Measurements from ENCODE around the gene RIPOR3. TPM values are rescaled to one million over a fixed set of nuclear protein-coding genes. Genes with fewer than 3 reads are reported as not detected.

RIPOR3 gene
- total and polyA plus RNA-seq, 9 donors, result 3.8 to 9.7 (median 5.8) TPM

GRCh38 chr20:50598074-50598473, 93.3 kb downstream of the RIPOR3 start:
- H3K27me3 ChIP-seq (ENCODE audit: control insufficient read depth, insufficient read depth, low read length), result peaks cover 9% of the 10 kb centered on the region

DNA sequence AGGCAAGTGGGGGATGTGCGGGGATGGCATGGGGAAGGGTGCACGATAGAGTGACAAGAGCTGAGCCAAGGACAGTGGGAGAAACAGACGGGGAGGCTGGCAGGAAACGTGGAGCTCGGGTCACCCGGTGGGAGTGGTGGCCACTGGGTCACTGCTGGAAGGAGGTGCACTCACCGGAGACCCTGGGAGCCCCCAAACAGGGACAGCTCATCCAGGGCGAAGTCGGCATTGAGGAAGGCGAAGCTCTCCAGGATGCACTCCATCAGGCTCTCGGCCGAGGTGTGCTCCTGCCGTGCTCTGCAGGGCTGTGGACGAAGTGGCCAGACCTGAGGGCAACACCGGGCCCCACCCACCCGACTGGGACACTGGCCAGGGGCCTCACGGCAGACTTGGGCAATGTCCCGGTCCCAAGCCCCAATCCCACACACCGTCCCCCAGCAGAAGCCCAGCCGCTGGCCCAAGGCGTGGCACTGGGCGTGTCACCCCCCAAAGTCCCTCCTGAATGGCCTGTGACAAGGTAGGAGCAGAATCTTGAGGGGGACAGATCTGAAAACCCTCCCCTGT, 93.9 kb downstream of the RIPOR3 start:
- Histone ChIP-seq H3K4me3 (ENCODE audit: low read length) (no peak overlapping the region), H3K27ac (ENCODE audit: low read length) (no peak overlapping the region), H3K36me3 (ENCODE audit: control insufficient read depth, insufficient read depth, low read length) (no peaks in the 10 kb centered on the region), H3K27me3 (ENCODE audit: control insufficient read depth, insufficient read depth, low read length) (peaks cover 9% of the 10 kb centered on the region), H3K4me1 (ENCODE audit: control insufficient read depth, insufficient read depth, low read length) (peaks cover 30% of the 10 kb centered on the region), H3K9me3 (replicated peaks; ENCODE audit: control insufficient read depth, low read depth, low read length) (no peaks in the 10 kb centered on the region)
- DNase-seq, result no peak
- 79% methylated on average over 17 of the region's 22 CpGs for WGBS (ENCODE audit: insufficient coverage)

More at GRCh38 chr20:50598074-50598473, 93.3 kb downstream of the RIPOR3 start:
- no peaks in the 10 kb centered on the region for H3K36me3 ChIP-seq (ENCODE audit: control insufficient read depth, insufficient read depth, low read length)
- no peaks in the 10 kb centered on the region for H3K9me3 ChIP-seq (replicated peaks; ENCODE audit: control insufficient read depth, low read depth, low read length)
- H3K27ac ChIP-seq (ENCODE audit: low read length), result no peak overlapping the region
- peaks cover 27% of the 10 kb centered on the region for H3K4me1 ChIP-seq (ENCODE audit: control insufficient read depth, insufficient read depth, low read length)
- WGBS (ENCODE audit: insufficient coverage), result 56% methylated on average over 5 of the region's 7 CpGs
- no peak overlapping the region for H3K4me3 ChIP-seq (ENCODE audit: low read length)
- no peak for DNase-seq

GRCh38 chr20:50596694-50597021, 94.7 kb downstream of the RIPOR3 start:
- 80% methylated on average over 10 of the region's 11 CpGs for WGBS (ENCODE audit: insufficient coverage)
- no peak for DNase-seq
- Histone ChIP-seq H3K4me3 (ENCODE audit: low read length) (no peak overlapping the region), H3K9me3 (replicated peaks; ENCODE audit: control insufficient read depth, low read depth, low read length) (no peaks in the 10 kb centered on the region), H3K27me3 (ENCODE audit: control insufficient read depth, insufficient read depth, low read length) (peaks cover 9% of the 10 kb centered on the region), H3K4me1 (ENCODE audit: control insufficient read depth, insufficient read depth, low read length) (peaks cover 34% of the 10 kb centered on the region), H3K27ac (ENCODE audit: low read length) (no peak overlapping the region), H3K36me3 (ENCODE audit: control insufficient read depth, insufficient read depth, low read length) (no peaks in the 10 kb centered on the region)

DNA sequence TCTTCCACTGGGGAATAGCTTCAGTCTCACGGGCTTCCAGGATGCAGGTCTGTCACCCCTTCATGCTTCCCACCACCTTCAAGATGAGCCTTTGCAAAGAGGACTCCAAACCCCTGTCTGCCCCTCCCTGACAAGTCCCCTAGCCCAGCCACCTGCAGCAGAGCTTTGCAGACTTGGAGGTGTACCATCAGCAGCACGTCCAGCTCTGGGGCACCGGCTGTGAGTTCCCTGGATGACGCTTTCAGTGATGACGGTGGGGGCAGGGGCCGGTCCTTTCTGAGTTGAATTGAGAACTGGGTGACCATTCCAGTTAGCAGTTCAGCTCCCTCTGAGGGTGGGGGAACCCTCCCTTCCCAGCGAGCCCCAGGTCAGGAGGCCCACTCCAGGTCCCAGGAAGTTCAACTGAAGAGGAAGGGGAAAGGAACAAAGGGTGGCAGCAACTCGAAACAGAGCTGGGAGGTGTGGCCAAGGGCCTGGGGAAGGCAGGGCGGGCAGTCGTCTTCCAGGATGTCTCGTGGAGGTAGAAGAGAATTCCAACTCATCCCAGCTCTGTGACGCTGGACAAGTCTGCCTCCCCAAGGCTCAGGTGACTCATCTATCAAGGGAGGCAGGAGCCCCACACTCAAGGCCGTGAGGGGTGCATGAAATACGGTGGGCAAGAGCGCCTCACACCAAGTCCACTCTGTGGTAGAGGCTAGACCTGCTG, 95.2 kb downstream of the RIPOR3 start:
- 45% methylated on average over 13 of the region's 15 CpGs for WGBS (ENCODE audit: insufficient coverage)
- H3K4me1 ChIP-seq (ENCODE audit: control insufficient read depth, insufficient read depth, low read length), result peaks cover 34% of the 10 kb centered on the region
- H3K4me3 ChIP-seq (ENCODE audit: low read length), result no peak overlapping the region
- H3K27ac ChIP-seq (ENCODE audit: low read length), result no peak overlapping the region
- DNase-seq, result no peak
- no peaks in the 10 kb centered on the region for H3K36me3 ChIP-seq (ENCODE audit: control insufficient read depth, insufficient read depth, low read length)
- no peaks in the 10 kb centered on the region for H3K9me3 ChIP-seq (replicated peaks; ENCODE audit: control insufficient read depth, low read depth, low read length)
- peaks cover 9% of the 10 kb centered on the region for H3K27me3 ChIP-seq (ENCODE audit: control insufficient read depth, insufficient read depth, low read length)

DNA sequence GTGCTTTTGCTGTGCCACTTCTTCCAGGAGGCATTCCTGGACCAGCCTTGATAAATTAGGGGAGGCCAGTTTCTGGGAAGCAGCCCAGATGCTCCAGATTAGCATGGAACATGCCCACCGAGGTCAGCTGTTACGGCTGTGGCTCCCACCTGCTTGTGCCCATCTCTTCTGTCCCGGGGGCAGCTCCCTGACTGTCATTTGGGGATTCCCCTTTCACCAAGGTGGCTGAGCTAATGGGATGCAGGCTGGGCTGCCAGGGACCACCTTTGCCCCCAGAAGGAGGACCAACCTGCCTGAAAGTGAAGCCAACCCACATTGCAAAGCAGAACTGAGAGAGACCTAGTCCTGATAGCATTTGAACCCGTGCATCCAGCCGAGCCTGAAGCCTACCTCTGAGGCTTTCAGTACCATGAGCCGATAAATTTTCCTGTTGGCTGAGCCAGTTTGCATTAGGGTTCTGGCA, 95.9 kb downstream of the RIPOR3 start:
- Histone ChIP-seq H3K4me3 (ENCODE audit: low read length) (no peak overlapping the region), H3K27me3 (ENCODE audit: control insufficient read depth, insufficient read depth, low read length) (peaks cover 9% of the 10 kb centered on the region), H3K36me3 (ENCODE audit: control insufficient read depth, insufficient read depth, low read length) (no peaks in the 10 kb centered on the region), H3K27ac (ENCODE audit: low read length) (no peak overlapping the region), H3K4me1 (ENCODE audit: control insufficient read depth, insufficient read depth, low read length) (peaks cover 34% of the 10 kb centered on the region), H3K9me3 (replicated peaks; ENCODE audit: control insufficient read depth, low read depth, low read length) (no peaks in the 10 kb centered on the region)
- 61% methylated on average over 6 of the region's 6 CpGs for WGBS (ENCODE audit: insufficient coverage)
- peak; percentile 59 for DNase-seq

DNA sequence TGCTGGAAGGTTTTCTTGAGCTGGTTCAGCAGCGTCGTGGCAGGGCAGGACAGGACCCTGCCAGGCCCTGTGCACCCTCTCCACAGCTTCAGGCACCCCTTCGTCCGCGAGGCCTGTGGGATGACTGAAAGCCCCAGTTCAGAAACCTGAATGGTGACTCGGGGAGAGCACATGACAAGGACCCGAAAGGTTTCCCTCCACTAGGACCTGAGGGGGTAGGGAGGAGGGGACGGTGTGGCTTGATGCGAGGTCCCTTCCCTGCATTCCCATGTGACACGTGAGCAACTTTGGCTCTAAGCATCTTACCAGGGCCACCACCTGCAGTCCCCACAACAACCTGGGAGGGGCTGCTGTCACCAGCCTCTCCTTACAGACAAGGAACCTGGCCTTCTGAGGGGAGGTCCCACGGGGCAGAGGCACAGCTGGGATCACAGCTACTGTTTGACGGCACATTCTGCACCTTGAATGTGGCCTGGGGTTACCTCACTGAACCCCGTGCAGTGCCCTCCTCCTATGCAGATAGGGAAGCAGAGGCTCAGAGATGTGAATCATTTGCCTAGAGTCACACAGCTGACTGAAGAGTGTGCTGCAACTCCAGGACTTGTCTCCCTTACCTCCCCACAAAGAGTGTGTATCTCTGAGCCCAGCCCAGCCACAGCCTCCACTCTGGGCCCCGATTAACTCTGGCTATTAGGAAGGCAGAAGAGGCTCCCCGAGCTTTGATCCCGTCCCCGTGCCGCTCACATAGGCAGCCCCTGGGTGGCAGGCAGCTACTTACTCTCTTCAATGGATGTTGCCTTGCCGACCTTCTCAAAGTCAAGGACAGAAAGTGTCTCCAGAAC, 96.5 kb downstream of the RIPOR3 start:
- H3K9me3 ChIP-seq (replicated peaks; ENCODE audit: control insufficient read depth, low read depth, low read length), result no peaks in the 10 kb centered on the region
- H3K27me3 ChIP-seq (ENCODE audit: control insufficient read depth, insufficient read depth, low read length), result peaks cover 9% of the 10 kb centered on the region
- no peak for DNase-seq
- peaks cover 34% of the 10 kb centered on the region for H3K4me1 ChIP-seq (ENCODE audit: control insufficient read depth, insufficient read depth, low read length)
- H3K4me3 ChIP-seq (ENCODE audit: low read length), result no peak overlapping the region
- no peak overlapping the region for H3K27ac ChIP-seq (ENCODE audit: low read length)
- WGBS (ENCODE audit: insufficient coverage), result 51% methylated on average over 8 of the region's 19 CpGs
- peaks cover 1% of the 10 kb centered on the region for H3K36me3 ChIP-seq (ENCODE audit: control insufficient read depth, insufficient read depth, low read length)

DNA sequence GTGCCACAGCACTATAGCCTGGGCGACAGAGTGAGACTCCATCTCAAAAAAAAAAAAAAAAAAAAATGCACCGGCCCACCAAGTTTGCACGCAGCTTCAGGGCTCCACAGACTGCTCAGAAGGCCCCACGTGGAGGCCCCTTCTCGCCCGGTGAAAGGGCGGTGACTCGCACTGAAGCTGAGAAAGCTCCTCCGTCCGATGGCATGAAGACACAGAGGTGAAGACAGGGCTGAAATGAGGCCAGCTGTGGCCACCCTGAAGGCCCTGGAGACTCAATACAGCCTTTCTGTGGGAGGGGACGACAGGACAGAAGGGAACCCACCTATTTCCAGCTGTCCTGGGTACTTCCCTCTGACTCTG, 97.1 kb downstream of the RIPOR3 start:
- no peak overlapping the region for H3K27ac ChIP-seq (ENCODE audit: low read length)
- peaks cover 34% of the 10 kb centered on the region for H3K4me1 ChIP-seq (ENCODE audit: control insufficient read depth, insufficient read depth, low read length)
- peaks cover 7% of the 10 kb centered on the region for H3K36me3 ChIP-seq (ENCODE audit: control insufficient read depth, insufficient read depth, low read length)
- WGBS (ENCODE audit: insufficient coverage), result 73% methylated on average over 8 of the region's 11 CpGs
- DNase-seq, result no peak
- H3K9me3 ChIP-seq (replicated peaks; ENCODE audit: control insufficient read depth, low read depth, low read length), result no peaks in the 10 kb centered on the region
- no peak overlapping the region for H3K4me3 ChIP-seq (ENCODE audit: low read length)
- peaks cover 9% of the 10 kb centered on the region for H3K27me3 ChIP-seq (ENCODE audit: control insufficient read depth, insufficient read depth, low read length)

DNA sequence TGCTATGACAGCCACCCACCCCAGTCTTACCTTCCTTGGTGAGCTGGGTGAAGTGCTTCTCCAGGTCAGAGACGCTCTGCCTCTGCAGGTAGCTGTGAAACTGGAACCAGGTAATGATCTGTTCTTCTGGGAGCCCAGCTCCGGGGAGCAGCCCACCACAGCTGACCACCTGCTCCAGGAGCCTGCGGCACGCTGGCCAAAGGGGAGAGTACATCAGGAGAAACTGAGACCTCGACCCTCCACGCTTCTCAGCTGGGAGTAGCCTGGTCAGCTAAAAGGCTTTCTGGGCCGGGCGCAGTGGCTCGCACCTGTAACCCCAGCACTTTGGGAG, 98.4 kb downstream of the RIPOR3 start:
- Histone ChIP-seq H3K4me3 (ENCODE audit: low read length) (no peak overlapping the region), H3K36me3 (ENCODE audit: control insufficient read depth, insufficient read depth, low read length) (peaks cover 11% of the 10 kb centered on the region), H3K27ac (ENCODE audit: low read length) (no peak overlapping the region), H3K27me3 (ENCODE audit: control insufficient read depth, insufficient read depth, low read length) (peaks cover 9% of the 10 kb centered on the region), H3K4me1 (ENCODE audit: control insufficient read depth, insufficient read depth, low read length) (peaks cover 34% of the 10 kb centered on the region), H3K9me3 (replicated peaks; ENCODE audit: control insufficient read depth, low read depth, low read length) (no peaks in the 10 kb centered on the region)
- DNase-seq, result no peak
- WGBS (ENCODE audit: insufficient coverage), result 79% methylated on average over 5 of the region's 9 CpGs

GRCh38 chr20:50592282-50593004, 98.9 kb downstream of the RIPOR3 start:
- peaks cover 34% of the 10 kb centered on the region for H3K4me1 ChIP-seq (ENCODE audit: control insufficient read depth, insufficient read depth, low read length)
- 33% methylated on average over 14 of the region's 19 CpGs for WGBS (ENCODE audit: insufficient coverage)
- no peak for DNase-seq
- H3K27me3 ChIP-seq (ENCODE audit: control insufficient read depth, insufficient read depth, low read length), result peaks cover 9% of the 10 kb centered on the region
- H3K4me3 ChIP-seq (ENCODE audit: low read length), result no peak overlapping the region
- peaks cover 17% of the 10 kb centered on the region for H3K36me3 ChIP-seq (ENCODE audit: control insufficient read depth, insufficient read depth, low read length)
- H3K9me3 ChIP-seq (replicated peaks; ENCODE audit: control insufficient read depth, low read depth, low read length), result no peaks in the 10 kb centered on the region
- no peak overlapping the region for H3K27ac ChIP-seq (ENCODE audit: low read length)

Data from muscle of leg (tissue), 11 donors.